HEK293 (cell line): Measurements from ENCODE around the gene RBMS3.

Experiments
- CTCF ChIA-PET: fragments of 350-600 bp; formaldehyde crosslinking; extraction: SDS; loops from one replicate; lab custom pipeline; 2021; ENCODE audit warnings: antibody characterized with exemption; lab: Yijun Ruan, JAX
- POLR2A ChIA-PET: fragments of 300-600 bp; formaldehyde crosslinking; extraction: SDS; loops from one replicate; lab custom pipeline; 2020; ENCODE audit warnings: antibody characterized with exemption, inconsistent platforms; lab: Yijun Ruan, JAX
- H3K27ac ChIP-seq: fragments of 200-500 bp; sonication (Bioruptor generic); 2 replicates; pipeline ENCODE4 v1.5.1; 2014; ENCODE audit warnings: low read depth, low read length, control low read depth, inconsistent platforms; ENCODE audit errors: extremely low read depth
- H3K36me3 ChIP-seq, 2 experiments: fragments of 200-500 bp in 1 of 2; sonication (Bioruptor generic) in 1 of 2; 1 replicate in 1 of 2; 2 replicates in 1 of 2; pipeline ENCODE4 v1.5.1; 2014 to 2017; ENCODE audit warnings: inconsistent platforms in 2 of 2, low read length in 2 of 2; ENCODE audit not compliant: control insufficient read depth in 2 of 2, insufficient read depth in 1 of 2
- H3K4me1 ChIP-seq: fragments of 200-500 bp; sonication (Bioruptor generic); 2 replicates; pipeline ENCODE4 v1.5.1; 2014; ENCODE audit warnings: mild to moderate bottlenecking, low read length, inconsistent platforms; ENCODE audit not compliant: control insufficient read depth, insufficient read depth
- H3K4me3 ChIP-seq: 2 replicates; pipeline ENCODE4 v1.5.1; 2011; ENCODE audit warnings: low read depth, mild to moderate bottlenecking, control low read depth, low read length, moderate library complexity
- H3K9me3 ChIP-seq: fragments of 200-500 bp; sonication (Bioruptor generic); 2 replicates; pipeline ENCODE4 v1.5.1; 2014; ENCODE audit warnings: low read depth, low read length, inconsistent platforms; ENCODE audit not compliant: control insufficient read depth, insufficient read depth
- BCL6B ChIP-seq: fragments of 450-650 bp; formaldehyde crosslinking; IDR thresholded peaks from 2 replicates; pipeline ENCODE4 v1.5.1; 2017; ENCODE audit warnings: missing biosample characterization, missing genetic modification characterization
- EGR2 ChIP-seq: fragments of 450-650 bp; formaldehyde crosslinking; IDR thresholded peaks from 2 replicates; pipeline ENCODE4 v1.5.1; 2016; ENCODE audit warnings: low read depth, missing biosample characterization, missing genetic modification characterization
- GLI2 ChIP-seq: fragments of 450-650 bp; formaldehyde crosslinking; IDR thresholded peaks from 2 replicates; pipeline ENCODE4; 2017; ENCODE audit warnings: missing biosample characterization, missing genetic modification characterization, low read depth, borderline replicate concordance
- KLF7 ChIP-seq: fragments of 450-650 bp; formaldehyde crosslinking; IDR thresholded peaks from 2 replicates; pipeline ENCODE4 v1.5.1; 2016; ENCODE audit warnings: missing biosample characterization, missing genetic modification characterization, borderline replicate concordance
- OSR2 ChIP-seq: fragments of 450-650 bp; formaldehyde crosslinking; IDR thresholded peaks from 2 replicates; pipeline ENCODE4 v1.5.1; 2016; ENCODE audit warnings: missing biosample characterization, missing genetic modification characterization
- PRDM1 ChIP-seq: fragments of 450-650 bp; formaldehyde crosslinking; IDR thresholded peaks from 2 replicates; pipeline ENCODE4; 2016; ENCODE audit warnings: missing biosample characterization, missing genetic modification characterization
- RBAK ChIP-seq: fragments of 450-650 bp; formaldehyde crosslinking; IDR thresholded peaks from 2 replicates; pipeline ENCODE4 v1.5.1; 2016; ENCODE audit warnings: missing biosample characterization, missing genetic modification characterization
- ZBTB1 ChIP-seq: fragments of 450-650 bp; formaldehyde crosslinking; IDR thresholded peaks from 2 replicates; pipeline ENCODE4 v1.5.1; 2016; ENCODE audit warnings: missing biosample characterization, missing genetic modification characterization
- ZBTB20 ChIP-seq: fragments of 450-650 bp; formaldehyde crosslinking; IDR thresholded peaks from 2 replicates; pipeline ENCODE4 v1.5.1; 2016; ENCODE audit warnings: missing biosample characterization, missing genetic modification characterization
- ZFHX2 ChIP-seq: fragments of 450-650 bp; formaldehyde crosslinking; conservative IDR thresholded peaks from 2 replicates; pipeline ENCODE4 v1.5.1; 2016; ENCODE audit warnings: missing biosample characterization, missing genetic modification characterization
- ZFP3 ChIP-seq: fragments of 450-650 bp; formaldehyde crosslinking; IDR thresholded peaks from 2 replicates; pipeline ENCODE4 v1.5.1; 2016; ENCODE audit warnings: low read depth, missing biosample characterization, missing genetic modification characterization
- ZFP41 ChIP-seq: fragments of 450-650 bp; formaldehyde crosslinking; IDR thresholded peaks from 2 replicates; pipeline ENCODE4 v1.5.1; 2016; ENCODE audit warnings: missing biosample characterization, missing genetic modification characterization, borderline replicate concordance
- ZIC2 ChIP-seq: fragments of 450-650 bp; formaldehyde crosslinking; IDR thresholded peaks from 2 replicates; pipeline ENCODE4 v1.5.1; 2016; ENCODE audit warnings: missing biosample characterization, missing genetic modification characterization
- ZNF214 ChIP-seq: fragments of 450-650 bp; formaldehyde crosslinking; IDR thresholded peaks from 2 replicates; pipeline ENCODE4 v1.5.1; 2017; ENCODE audit warnings: missing biosample characterization, mild to moderate bottlenecking, missing genetic modification characterization, borderline replicate concordance
- ZNF239 ChIP-seq: fragments of 450-650 bp; formaldehyde crosslinking; IDR thresholded peaks from 2 replicates; pipeline ENCODE4 v1.5.1; 2016; ENCODE audit warnings: missing biosample characterization, missing genetic modification characterization
- ZNF274 ChIP-seq, 2 experiments: fragments of 200-500 bp in 1 of 2; fragments of 450-650 bp in 1 of 2; sonication (Bioruptor generic) in 1 of 2; formaldehyde crosslinking in 1 of 2; IDR thresholded peaks; 2 replicates each; pipeline versions ENCODE4 v1.5.1 to v1.6.1; 2014 to 2016; ENCODE audit warnings: borderline replicate concordance in 1 of 2, inconsistent platforms in 1 of 2, low read length in 1 of 2, missing biosample characterization in 1 of 2, missing genetic modification characterization in 1 of 2
- ZNF341 ChIP-seq: fragments of 450-650 bp; formaldehyde crosslinking; IDR thresholded peaks from 2 replicates; pipeline ENCODE4; 2016; ENCODE audit warnings: low read depth, missing biosample characterization, missing genetic modification characterization
- ZNF510 ChIP-seq: fragments of 450-650 bp; formaldehyde crosslinking; IDR thresholded peaks from 2 replicates; pipeline ENCODE4 v1.5.1; 2018; ENCODE audit warnings: mild to moderate bottlenecking, missing genetic modification characterization, missing biosample characterization; ENCODE audit not compliant: insufficient replicate concordance
- ZNF544 ChIP-seq: fragments of 450-650 bp; formaldehyde crosslinking; IDR thresholded peaks from 2 replicates; pipeline ENCODE4 v1.5.0; 2017; ENCODE audit warnings: missing biosample characterization, missing genetic modification characterization
- ZNF555 ChIP-seq: fragments of 450-650 bp; formaldehyde crosslinking; conservative IDR thresholded peaks from 2 replicates; pipeline ENCODE4 v1.5.1; 2017; ENCODE audit warnings: missing biosample characterization, mild to moderate bottlenecking, missing genetic modification characterization, inconsistent platforms
- ZNF610 ChIP-seq: fragments of 450-650 bp; formaldehyde crosslinking; IDR thresholded peaks from 2 replicates; pipeline ENCODE4 v1.5.1; 2016; ENCODE audit warnings: missing biosample characterization, missing genetic modification characterization, borderline replicate concordance
- ZNF704 ChIP-seq: fragments of 450-650 bp; formaldehyde crosslinking; IDR thresholded peaks from 2 replicates; pipeline ENCODE4 v1.5.1; 2016; ENCODE audit warnings: missing biosample characterization, missing genetic modification characterization
- ZNF747 ChIP-seq: fragments of 450-650 bp; formaldehyde crosslinking; IDR thresholded peaks from 2 replicates; pipeline ENCODE4 v1.5.1; 2016; ENCODE audit warnings: missing biosample characterization, missing genetic modification characterization
- ZNF777 ChIP-seq: fragments of 450-650 bp; formaldehyde crosslinking; IDR thresholded peaks from 2 replicates; pipeline ENCODE4 v1.5.1; 2017; ENCODE audit warnings: missing biosample characterization, missing genetic modification characterization, borderline replicate concordance
- ZNF791 ChIP-seq: fragments of 450-650 bp; formaldehyde crosslinking; IDR thresholded peaks from 2 replicates; pipeline ENCODE4 v1.5.1; 2016; ENCODE audit warnings: missing biosample characterization, missing genetic modification characterization
- ZNF830 ChIP-seq: fragments of 450-650 bp; IDR thresholded peaks from 2 replicates; pipeline ENCODE4 v1.5.0; 2018; ENCODE audit warnings: missing biosample characterization, missing genetic modification characterization, low read depth, mild to moderate bottlenecking, moderate library complexity
- ZSCAN30 ChIP-seq: fragments of 450-650 bp; IDR thresholded peaks from 2 replicates; pipeline ENCODE4 v1.5.1; 2018; ENCODE audit warnings: missing biosample characterization, mild to moderate bottlenecking, missing genetic modification characterization, moderate library complexity
- ZXDB ChIP-seq: fragments of 450-650 bp; formaldehyde crosslinking; IDR thresholded peaks from 2 replicates; pipeline ENCODE4 v1.5.1; 2016; ENCODE audit warnings: missing biosample characterization, missing genetic modification characterization
- TF ChIP-seq, protein P1 (sequence below): fragments of 450-650 bp; IDR thresholded peaks from 2 replicates; pipeline ENCODE4 v1.5.1; 2018; ENCODE audit warnings: missing biosample characterization, missing genetic modification characterization
- TF ChIP-seq, protein P2 (sequence below): sonication (generic); formaldehyde crosslinking; IDR thresholded peaks from 2 replicates; pipeline ENCODE4 v1.8.1; 2022; ENCODE audit warnings: mild to moderate bottlenecking, moderate library complexity, missing genetic modification reagents

RBMS3 gene

DNA sequence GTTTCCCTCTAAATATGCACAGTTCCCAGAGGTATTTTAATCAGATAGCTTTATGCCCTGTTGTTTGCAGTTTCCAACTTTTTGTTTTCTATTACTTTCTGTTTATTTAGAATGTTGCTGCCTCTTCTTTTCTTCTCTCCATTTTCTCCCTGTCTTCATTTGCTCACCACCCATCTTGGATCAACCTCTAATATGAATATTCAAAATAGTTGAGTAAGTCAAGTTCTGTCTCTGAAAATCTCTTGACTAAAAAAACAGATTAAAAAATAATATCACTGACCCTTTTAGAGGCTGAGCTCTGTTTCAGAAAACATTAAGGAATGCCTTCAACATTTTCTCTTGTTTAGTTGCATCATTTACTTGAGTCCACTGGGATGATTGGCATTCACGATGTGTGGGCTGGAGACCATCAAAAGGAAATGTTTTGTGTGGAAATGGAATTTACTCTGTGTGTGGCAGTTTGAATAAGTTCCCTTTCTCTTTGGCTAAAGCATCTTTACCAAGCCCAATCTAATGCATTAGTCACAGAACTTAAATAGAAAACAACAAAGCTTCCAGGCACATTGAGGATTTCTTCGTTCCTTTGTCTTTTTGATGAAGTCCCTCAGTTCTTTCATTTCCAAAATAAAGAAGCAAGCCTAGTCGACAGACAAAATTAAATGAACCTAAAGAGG lies 691.6 kb downstream of the RBMS3 start:
- CTCF ChIA-PET = no interaction called here
- Histone ChIP-seq H3K9me3 (no peaks in the 10 kb centered on the region), H3K36me3 (no peaks in the 10 kb centered on the region), H3K4me1 (no peaks in the 10 kb centered on the region), H3K4me3 (no peak overlapping the region), H3K27ac (no peak overlapping the region)
- TF ChIP-seq PRDM1 = no peak
- TF ChIP-seq ZNF214 = no peak
- TF ChIP-seq ZNF610 (tag by site-specific recombination) = no peak
- no peak for TF ChIP-seq RBAK (tag by site-specific recombination)
- TF ChIP-seq OSR2 (tag by site-specific recombination) = no peak
- TF ChIP-seq GLI2 = no peak
- TF ChIP-seq ZNF777 (tag by site-specific recombination) = no peak
- no peak for TF ChIP-seq EGR2 (tag by site-specific recombination)
- TF ChIP-seq ZSCAN30 = no peak
- TF ChIP-seq, protein P1, sequence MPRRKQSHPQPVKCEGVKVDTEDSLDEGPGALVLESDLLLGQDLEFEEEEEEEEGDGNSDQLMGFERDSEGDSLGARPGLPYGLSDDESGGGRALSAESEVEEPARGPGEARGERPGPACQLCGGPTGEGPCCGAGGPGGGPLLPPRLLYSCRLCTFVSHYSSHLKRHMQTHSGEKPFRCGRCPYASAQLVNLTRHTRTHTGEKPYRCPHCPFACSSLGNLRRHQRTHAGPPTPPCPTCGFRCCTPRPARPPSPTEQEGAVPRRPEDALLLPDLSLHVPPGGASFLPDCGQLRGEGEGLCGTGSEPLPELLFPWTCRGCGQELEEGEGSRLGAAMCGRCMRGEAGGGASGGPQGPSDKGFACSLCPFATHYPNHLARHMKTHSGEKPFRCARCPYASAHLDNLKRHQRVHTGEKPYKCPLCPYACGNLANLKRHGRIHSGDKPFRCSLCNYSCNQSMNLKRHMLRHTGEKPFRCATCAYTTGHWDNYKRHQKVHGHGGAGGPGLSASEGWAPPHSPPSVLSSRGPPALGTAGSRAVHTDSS (tag by site-specific recombination) = no peak
- no peak for TF ChIP-seq ZNF544 (tag by site-specific recombination)
- POLR2A ChIA-PET = no interaction called here

DNA sequence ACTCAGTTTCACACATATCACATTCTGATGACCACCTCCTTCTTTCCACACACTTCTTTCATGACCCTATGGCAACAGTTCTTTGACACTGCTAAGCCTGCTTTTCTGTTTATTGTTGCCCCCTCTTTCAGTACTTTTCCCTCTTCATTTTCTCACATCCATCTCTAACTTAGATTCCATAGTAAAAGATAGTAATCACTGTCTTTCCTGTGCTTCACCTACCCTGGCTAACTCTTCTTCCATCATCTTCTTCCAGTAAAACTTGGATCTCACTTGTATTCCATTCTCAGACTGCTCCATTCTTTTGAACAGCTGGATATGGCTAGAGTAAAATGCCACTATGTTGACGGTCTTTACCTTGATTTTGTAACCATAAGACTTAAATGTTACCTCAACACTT lies 692.9 kb downstream of the RBMS3 start:
- CTCF ChIA-PET = no interaction called here
- POLR2A ChIA-PET = no interaction called here
- no peak overlapping the region for H3K27ac ChIP-seq

More for the DNA sequence above, 692.9 kb downstream of the RBMS3 start:
- no peaks in the 10 kb centered on the region for H3K36me3 ChIP-seq
- H3K4me1 ChIP-seq = no peaks in the 10 kb centered on the region
- no peaks in the 10 kb centered on the region for H3K9me3 ChIP-seq
- no peak for TF ChIP-seq ZIC2
- TF ChIP-seq, protein P2, sequence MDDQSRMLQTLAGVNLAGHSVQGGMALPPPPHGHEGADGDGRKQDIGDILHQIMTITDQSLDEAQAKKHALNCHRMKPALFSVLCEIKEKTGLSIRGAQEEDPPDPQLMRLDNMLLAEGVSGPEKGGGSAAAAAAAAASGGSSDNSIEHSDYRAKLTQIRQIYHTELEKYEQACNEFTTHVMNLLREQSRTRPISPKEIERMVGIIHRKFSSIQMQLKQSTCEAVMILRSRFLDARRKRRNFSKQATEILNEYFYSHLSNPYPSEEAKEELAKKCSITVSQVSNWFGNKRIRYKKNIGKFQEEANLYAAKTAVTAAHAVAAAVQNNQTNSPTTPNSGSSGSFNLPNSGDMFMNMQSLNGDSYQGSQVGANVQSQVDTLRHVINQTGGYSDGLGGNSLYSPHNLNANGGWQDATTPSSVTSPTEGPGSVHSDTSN (CRISPR knock-in tag) = no peak
- TF ChIP-seq ZNF510 (tag by site-specific recombination) = no peak
- no peak for TF ChIP-seq ZBTB1 (tag by site-specific recombination)
- TF ChIP-seq, protein P1 (tag by site-specific recombination) = no peak
- no peak for TF ChIP-seq ZNF830 (tag by site-specific recombination)
- no peak for TF ChIP-seq ZNF747 (tag by site-specific recombination)
- TF ChIP-seq BCL6B (tag by site-specific recombination) = no peak
- TF ChIP-seq ZFP41 = no peak
- TF ChIP-seq ZNF555 (tag by site-specific recombination) = no peak
- no peak for TF ChIP-seq ZXDB (tag by site-specific recombination)
- TF ChIP-seq ZBTB20 (tag by site-specific recombination) = no peak
- no peak for TF ChIP-seq ZNF239 (tag by site-specific recombination)
- no peak for TF ChIP-seq KLF7 (tag by site-specific recombination)
- no peak for TF ChIP-seq ZNF341 (tag by site-specific recombination)
- no peak for TF ChIP-seq ZFHX2 (tag by site-specific recombination)
- no peak for TF ChIP-seq ZNF704 (tag by site-specific recombination)
- no peak for TF ChIP-seq ZFP3 (tag by site-specific recombination)
- no peak for TF ChIP-seq ZNF274 (IDR thresholded peaks at IDR 0.05; ENCODE audit: low read length)
- no peak for TF ChIP-seq ZNF274 (tag by site-specific recombination; IDR thresholded peaks at IDR 0.05; ENCODE audit: borderline replicate concordance)
- TF ChIP-seq ZNF791 (tag by site-specific recombination) = no peak
- no peak overlapping the region for H3K4me3 ChIP-seq
